GM18951 (cell line): ENCODE data around the gene PPID.
"Not testable (repeated sequence)": the region's sequence is repeated elsewhere in the genome, so short reads cannot be mapped to it uniquely, and the experiment has no call there.

Experiments used
- POLR2A ChIP-seq: IDR thresholded peaks from 4 replicates; pipeline ENCODE4 v1.6.1; 2011; ENCODE audit warnings: mild to moderate bottlenecking; ENCODE audit not compliant: insufficient read length, insufficient read depth; ENCODE audit errors: extremely low read depth
- in situ Hi-C: fragments of 300-500 bp; cut with MboI; formaldehyde crosslinking; loops from one replicate; pipeline ENCODE4 v1.12.0; 2022; ENCODE audit warnings: low sequenced_read_pairs, mixed read lengths, inconsistent platforms; ENCODE audit not compliant: unreplicated experiment

PPID gene

GRCh38 chr4:158722917-158723793, at the start of gene PPID:
PPID (minus strand) TSS chr4:158723396; CDS start chr4:158723288, 108 bp downstream.
- TF ChIP-seq POLR2A, result peak; percentile 94
- in situ Hi-C loops, result no loop called here

- no peak for TF ChIP-seq POLR2A
- in situ Hi-C loops, result no loop called here
Observed at GRCh38 chr4:158771776-158772175, 48.6 kb upstream of the PPID start.

- TF ChIP-seq POLR2A, result no peak
- in situ Hi-C loops, result no loop called here
Observed at GRCh38 chr4:158770671-158771070, 47.5 kb upstream of the PPID start.

- TF ChIP-seq POLR2A, result no peak
Observed at GRCh38 chr4:158769175-158769921, 46.2 kb upstream of the PPID start.

GRCh38 chr4:158768555-158769174, 45.5 kb upstream of the PPID start, which contains the start of gene FNIP2:
FNIP2 (plus strand) TSS chr4:158769026; CDS start chr4:158769213, 187 bp downstream.
- peak; percentile 67 for TF ChIP-seq POLR2A
- in situ Hi-C loops, result no loop called here

More at GRCh38 chr4:158769175-158769921, 46.2 kb upstream of the PPID start:
- in situ Hi-C loops, result no loop called here

- in situ Hi-C loops, result no loop called here
- TF ChIP-seq POLR2A, result no peak
Observed at GRCh38 chr4:158767451-158767850, 44.3 kb upstream of the PPID start.

GRCh38 chr4:158766434-158767044, 43.3 kb upstream of the PPID start:
- no peak for TF ChIP-seq POLR2A
- in situ Hi-C loops, result no loop called here

GRCh38 chr4:158763462-158763861, 40.3 kb upstream of the PPID start:
- in situ Hi-C loops, result no loop called here
- no peak for TF ChIP-seq POLR2A

GRCh38 chr4:158762553-158762952, 39.4 kb upstream of the PPID start:
- no peak for TF ChIP-seq POLR2A
- in situ Hi-C loops, result no loop called here

- no peak for TF ChIP-seq POLR2A
- in situ Hi-C loops, result no loop called here
Observed at GRCh38 chr4:158760866-158761265, 37.7 kb upstream of the PPID start.

GRCh38 chr4:158759539-158759938, 36.3 kb upstream of the PPID start:
- in situ Hi-C loops, result not testable (repeated sequence)

GRCh38 chr4:158758703-158759102, 35.5 kb upstream of the PPID start:
- no peak for TF ChIP-seq POLR2A
- in situ Hi-C loops, result no loop called here

GRCh38 chr4:158758142-158758541, 34.9 kb upstream of the PPID start:
- no peak for TF ChIP-seq POLR2A
- in situ Hi-C loops, result no loop called here
